Vagina (tissue), 2 donors: ENCODE data around the gene TRIM41.

ENCODE experiments used
- CTCF ChIP-seq, 3 experiments: fragments of 450-650 bp in 2 of 3; fragments of 200-600 bp in 1 of 3; sonication (generic) in 1 of 3; IDR thresholded peaks; one replicate each; pipeline ENCODE4 v1.5.1; 2017 to 2019; ENCODE audit warnings: antibody characterized with exemption in 3 of 3, mild to moderate bottlenecking in 2 of 3, moderate library complexity in 2 of 3
- POLR2A ChIP-seq, 2 donors: fragments of 450-650 bp; IDR thresholded peaks; one replicate each; pipeline ENCODE4 v1.6.1; 2017; ENCODE audit warnings: antibody characterized with exemption in 2 of 2, mild to moderate bottlenecking in 2 of 2, moderate library complexity in 2 of 2

GRCh38 chr5:181181650-181182565 lies 41.2 kb upstream of the TRIM41 start:
- TF ChIP-seq CTCF (IDR thresholded peaks at IDR 0.05) (peak in 2 of 3 experiments; percentile 53 to 81), POLR2A (IDR thresholded peaks at IDR 0.05) (no peak)
